GM21528 (cell line): Measurements from ENCODE around the gene SLC6A17.

Experiments
- ATAC-seq: cut with Tn5 transposase; IDR thresholded peaks from one replicate; pipeline ENCODE4 v1.9.1; 2021; ENCODE audit warnings: mild to moderate bottlenecking, moderate library complexity; ENCODE audit not compliant: unreplicated experiment, low FRiP score

SLC6A17 gene

DNA sequence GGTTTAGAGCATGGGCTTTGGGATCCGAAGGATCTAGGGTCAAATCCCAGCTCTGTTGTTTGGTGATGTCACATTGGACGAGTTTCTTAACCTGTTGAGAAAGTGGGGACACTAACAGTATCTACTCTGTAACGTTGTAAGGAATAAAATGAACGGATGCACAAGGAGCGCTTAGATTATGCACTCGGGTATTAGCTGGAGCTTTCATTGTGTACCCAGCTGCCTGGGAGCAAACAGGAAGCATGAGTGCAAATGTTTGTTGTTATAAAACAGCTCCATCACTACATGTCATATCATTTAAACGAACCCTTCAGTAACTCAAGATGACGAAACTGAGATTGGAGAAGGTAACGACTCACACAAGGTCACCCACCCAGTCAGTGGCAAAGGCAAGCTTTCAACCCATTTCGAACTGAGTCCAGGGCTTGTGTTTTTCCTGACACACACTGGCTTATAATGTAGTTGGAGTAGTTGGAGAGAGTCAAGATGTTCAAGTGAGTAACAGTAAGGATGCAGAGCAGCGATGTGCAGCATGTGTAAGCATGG is 16.2 kb upstream of the SLC6A17 start:
- ATAC-seq = no peak

DNA sequence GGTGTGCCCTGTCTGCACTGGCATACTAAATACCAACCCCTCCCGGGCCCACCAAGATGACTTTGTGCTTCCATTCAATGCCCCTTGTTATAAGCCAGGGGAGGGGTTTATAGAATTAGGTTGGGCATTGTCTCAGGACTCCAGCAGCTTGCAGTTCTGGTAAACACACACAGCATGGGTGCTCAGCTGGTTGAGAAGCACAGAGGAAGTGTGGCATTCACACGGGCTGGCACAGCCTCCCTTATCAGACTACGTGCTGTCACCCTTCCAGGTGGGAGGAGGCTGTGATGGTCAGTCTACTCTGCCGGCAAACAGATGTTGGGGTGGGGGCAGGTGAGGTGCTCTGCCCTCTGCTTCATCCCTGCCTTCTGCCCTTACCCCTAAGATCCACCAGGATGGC is 15.0 kb upstream of the SLC6A17 start:
- ATAC-seq = no peak

DNA sequence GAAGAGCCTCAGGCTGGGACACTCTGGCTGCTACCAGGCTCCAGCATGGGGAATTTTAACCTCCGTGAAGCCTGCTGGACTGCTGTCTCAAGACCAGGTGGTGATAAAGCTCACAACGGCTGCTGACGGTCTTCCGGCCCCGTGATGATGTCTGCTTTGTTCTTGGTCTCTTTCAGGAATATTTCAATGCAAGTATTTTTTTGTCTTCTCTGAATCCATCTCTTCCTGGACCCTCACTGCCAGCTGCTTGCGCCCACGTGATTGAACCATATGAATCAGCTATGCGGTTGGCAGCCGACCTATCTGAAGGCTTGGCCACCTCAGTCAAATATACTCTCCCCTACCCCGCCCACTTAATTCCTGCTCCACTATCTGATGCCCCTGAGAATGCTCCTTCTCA is 14.6 kb upstream of the SLC6A17 start:
- no peak for ATAC-seq

DNA sequence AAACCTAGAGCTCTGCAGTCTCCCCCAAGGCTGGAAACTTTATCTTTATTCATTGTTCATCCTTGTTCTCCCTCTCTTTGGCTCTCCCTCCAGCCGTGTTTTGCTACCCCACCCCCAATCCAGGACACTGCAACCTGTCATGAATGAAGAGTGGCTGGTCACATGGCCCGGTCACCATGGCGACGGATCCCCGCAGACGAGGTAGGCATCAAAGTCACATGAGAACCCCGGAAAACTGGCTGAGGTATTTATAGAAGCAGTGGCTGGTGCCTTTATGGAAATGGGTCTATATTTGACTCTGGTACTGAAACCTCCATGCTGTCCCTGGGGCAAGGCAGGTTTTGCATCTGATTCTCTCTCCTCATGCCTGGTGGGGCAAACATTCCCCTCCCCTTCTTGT is 13.4 kb upstream of the SLC6A17 start:
- ATAC-seq = no peak

DNA sequence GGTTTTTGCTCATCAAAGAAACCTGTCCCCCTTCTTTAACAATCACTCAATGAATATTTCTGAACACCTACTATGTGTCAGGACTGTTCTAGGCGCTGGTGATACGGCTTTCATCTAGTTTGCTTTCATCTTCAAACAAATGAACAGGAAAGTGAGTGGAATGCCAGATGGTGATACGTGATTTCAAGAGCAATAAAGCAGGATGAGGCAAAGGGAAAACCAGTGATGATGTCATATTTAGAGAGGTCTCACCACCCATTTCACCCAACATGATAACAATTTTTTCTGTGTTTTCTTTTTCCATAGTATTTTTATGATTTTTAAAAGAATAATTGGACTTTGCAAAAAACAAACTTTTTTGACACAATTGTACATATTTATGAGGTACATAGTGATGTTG is 11.3 kb upstream of the SLC6A17 start:
- no peak for ATAC-seq

DNA sequence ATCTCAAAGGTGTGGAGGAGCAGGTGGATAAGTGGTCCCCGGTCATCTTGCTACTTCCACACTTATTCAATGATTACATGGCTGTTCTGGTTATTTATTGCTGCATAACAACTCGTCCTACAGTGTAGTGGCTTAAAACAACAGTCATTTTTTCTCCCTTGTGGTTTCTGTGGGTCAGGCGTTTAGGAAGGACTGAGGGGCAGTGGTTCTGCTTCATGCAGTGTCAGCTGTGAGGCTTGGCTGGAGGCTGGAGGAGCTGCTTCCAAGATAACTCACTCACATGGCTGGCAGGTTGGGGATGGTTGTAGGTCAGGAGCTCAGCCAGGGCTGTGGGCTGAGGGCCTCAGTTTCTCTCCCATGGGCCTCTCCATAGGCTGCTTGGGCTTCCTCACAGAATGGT is 5.9 kb upstream of the SLC6A17 start:
- no peak for ATAC-seq

DNA sequence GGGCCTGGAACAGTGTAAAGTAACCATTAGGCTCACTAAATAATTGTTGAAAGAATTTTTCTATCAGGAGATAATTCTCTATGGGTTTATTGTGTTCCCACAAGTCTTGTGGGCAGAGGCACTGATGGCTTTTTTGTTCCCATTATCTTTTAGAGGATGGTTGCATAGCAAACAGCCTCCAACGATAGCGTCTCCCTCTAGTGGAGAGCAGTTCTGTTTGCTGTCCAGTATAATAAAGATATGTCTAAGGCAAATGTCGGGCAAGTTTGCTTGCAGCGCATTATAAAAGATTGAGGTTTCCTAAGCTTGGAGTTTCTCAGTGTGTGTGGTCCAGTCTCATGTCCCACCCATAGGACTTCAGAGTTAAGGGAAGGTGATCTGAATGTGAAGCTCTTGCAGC is 1.3 kb upstream of the SLC6A17 start:
- no peak for ATAC-seq

DNA sequence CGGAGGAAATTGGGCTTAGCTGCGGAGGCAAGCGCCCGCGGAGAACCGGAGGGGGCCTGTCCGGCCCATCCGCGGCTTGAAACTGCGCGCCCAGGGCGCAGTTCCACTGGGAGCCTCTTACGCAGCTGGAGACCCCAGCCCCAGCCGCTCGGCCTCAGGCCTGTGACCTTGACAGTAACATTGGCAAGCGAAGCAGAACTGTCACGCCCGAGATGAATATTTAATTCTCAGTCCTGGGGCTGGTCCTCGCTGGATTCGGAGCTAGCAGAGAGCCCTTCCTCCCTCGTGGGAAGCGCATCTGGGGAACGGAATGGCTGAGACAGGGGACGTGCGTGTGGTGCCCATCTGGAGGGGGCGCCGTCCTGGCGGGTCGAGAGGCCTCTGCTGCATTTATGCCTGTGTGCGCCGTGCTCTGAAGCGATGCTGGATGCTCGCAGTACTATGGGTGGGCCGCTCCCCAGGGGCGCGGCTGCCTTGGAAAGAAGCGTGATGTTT is 928 bp downstream of the SLC6A17 start:
- ATAC-seq = no peak

DNA sequence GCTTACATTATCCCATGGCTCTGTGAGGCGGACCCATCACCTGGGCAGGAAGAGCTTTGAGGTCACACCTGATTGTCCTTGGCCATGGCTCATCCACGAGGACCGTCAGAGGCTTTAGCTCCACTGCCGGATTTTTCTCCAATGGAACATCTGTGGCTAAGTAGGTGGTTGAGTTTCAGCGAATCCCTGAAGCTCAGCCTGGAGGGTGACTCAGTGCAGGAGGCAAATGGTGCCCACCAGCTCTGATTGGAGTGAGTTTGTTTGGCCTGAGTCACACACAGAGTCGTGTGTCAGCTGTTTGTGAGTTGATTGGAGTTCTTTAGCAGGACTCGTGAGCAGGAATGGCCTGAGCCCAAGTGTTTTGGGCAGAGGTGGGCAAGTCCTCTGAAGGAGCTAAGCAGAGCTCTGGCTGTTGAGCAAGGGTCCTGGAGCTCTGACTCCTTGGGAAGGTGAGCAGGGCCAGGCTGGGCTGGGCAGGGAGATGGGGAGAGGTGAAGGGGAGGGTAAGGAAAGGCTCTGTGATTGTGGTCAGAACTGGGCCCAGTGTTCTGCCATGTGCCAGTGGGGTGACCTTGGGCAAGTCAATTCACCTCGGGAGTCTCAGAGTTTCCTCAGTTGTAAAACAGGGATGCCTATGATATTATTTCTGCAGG is 2.0 kb downstream of the SLC6A17 start:
- no peak for ATAC-seq

DNA sequence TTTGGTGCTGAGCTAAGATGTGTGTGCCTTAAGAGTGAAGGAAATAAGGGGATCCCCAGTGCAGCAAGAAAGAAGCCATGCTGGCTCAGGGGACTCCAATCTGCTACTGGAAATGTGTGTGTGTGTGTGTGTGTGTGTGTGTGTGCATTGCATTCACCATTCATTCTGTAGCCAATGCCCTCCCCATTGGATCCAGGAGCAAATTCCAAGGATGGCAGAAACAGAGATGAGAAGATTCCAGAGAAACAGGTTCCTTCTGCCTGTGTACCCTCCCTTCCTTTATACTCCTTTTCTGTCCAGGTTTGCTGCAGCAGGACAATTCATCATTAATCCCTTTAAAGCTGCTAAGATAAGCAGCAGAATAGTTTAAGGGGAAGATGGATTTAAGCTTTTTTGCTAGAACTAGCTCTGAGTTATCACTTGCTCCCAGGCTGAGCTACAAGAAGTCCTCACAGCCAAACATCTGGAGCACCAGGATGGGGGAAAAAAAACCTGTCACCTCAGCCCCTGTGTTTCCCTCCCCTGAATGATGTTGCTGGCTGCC is 3.2 kb downstream of the SLC6A17 start:
- no peak for ATAC-seq

DNA sequence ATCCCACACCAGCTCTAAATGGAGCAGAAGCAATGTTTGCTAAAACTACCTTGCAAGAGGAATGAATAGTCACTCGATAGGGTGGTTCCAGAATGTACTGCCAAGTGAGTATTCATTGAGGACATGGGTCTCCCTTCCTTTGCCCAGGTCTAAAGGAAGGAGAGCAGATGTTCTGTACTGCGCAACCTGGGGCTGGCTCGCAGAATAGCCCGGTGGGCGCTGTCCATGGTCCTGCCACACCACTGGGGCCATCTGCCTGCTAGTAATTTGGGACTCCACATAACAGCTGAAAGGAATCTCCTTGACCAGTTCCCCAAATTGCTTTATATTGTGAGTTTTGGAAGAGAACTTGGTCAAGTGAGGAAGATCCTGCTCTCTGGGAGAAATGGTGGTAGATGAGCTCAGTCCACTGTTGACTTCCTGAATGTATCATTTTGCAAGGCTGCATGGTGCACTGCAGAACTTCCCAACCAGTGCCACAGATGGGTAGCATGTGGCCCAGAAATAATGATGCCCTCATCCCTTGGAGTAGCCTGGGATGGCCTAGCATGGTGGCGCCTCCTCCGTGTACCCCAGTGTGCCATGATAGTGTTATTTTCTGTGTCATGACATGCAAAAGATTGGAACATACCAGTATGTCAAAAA is 5.7 kb downstream of the SLC6A17 start:
- ATAC-seq = no peak

DNA sequence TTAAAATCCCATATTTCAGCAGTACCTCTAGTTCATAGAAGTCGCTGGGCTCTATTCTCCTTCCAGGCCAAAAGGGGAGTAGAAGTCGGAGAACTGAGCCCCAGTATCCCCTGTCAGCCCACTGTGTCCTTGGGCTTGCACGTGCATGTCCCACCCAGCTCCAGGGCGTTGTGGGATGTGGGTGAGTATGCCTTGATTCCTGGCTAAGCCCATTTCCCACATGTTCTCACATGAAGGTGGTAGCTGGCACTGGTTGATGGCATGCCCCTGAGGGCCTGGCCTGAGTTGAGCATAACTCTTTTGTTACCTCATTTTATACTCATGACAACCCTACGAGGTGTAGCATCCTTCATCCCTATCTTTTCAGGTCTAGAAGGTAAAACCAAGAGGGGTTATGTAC is 8.0 kb downstream of the SLC6A17 start:
- ATAC-seq = no peak

DNA sequence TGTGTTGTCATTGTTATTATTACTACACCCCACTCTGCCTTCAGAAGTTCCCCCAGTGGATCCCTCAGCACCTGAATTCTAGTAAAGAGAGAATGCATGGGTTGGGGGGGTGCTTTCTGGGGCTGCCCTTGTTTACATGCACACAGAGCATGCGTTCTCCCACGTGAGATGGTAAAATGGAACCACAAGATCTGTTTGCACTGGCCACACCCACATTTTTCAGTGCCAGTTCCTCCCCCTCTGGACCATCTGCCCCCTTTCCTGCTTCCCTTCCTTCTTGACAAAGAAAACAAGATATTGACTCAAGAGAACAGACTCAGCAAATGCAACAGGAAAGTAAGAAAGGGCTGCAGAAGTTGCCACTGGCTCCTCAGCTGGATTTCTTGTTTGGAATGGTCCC is 8.9 kb downstream of the SLC6A17 start:
- no peak for ATAC-seq

DNA sequence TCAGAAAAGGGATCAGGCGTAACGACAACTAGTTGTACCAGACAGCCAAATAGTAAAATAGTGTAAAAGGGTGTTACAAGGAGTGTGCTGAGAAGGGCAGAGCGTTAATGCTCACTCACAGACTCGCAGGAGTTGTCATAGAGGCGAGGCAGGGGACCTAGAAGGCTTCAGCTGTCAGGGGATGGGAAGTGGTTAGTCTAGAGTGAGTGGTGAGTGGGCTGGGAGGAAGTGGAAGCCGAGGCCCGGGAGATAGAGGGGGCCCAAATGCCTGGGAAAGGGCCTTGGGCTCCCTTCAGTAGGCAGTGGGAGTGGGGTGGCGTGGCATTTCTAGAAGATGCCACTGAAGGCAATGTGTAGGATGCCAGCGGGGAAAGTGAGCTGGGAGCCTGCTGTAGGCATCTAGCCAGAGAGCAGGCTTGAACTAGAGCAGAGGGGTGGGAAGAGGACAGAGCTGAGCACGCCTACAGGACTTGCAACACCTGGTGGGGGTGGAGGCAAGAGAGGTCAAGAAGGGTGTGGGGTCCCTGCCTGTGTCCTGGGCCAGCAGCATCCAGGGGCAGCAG is 10.3 kb downstream of the SLC6A17 start:
- ATAC-seq = no peak

DNA sequence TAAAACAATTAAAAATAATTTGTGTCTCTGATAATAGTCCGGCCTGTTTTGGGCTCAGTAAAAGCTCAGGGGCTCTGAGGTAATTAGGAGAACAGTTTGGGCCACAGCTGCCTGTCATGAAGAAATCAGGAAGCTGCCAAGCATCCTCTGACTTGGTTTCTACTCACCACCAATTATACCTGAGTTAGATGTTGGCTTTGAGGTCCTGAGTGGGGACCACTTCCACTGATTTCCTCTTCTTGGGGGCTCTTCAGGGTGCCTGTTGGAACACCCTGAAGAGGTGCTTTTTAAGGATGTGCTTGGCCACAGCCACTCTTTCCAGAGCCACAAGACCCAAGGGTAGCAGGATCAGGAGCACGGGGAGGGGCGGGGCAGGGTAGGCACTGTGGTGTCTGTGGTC is 10.9 kb downstream of the SLC6A17 start:
- no peak for ATAC-seq

DNA sequence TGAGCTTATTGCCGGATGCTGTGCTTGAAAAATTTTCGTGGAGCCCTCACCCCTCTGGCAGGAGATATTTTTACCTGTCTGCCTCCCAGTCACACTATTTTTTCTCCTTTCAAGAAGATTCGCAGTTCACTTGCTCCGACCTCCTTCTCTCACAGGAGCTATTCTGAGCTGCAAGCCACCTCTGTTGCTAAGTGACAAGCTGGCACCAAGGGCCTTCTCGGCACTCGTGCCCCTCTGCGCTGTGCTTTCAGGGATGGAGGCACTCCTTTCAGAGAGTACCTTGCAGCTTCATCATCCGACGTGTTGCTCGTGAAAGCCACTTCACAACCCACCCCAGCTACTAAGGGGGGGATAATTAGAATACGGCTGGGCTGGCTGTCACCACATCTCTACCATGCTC is 11.6 kb downstream of the SLC6A17 start:
- ATAC-seq = no peak

DNA sequence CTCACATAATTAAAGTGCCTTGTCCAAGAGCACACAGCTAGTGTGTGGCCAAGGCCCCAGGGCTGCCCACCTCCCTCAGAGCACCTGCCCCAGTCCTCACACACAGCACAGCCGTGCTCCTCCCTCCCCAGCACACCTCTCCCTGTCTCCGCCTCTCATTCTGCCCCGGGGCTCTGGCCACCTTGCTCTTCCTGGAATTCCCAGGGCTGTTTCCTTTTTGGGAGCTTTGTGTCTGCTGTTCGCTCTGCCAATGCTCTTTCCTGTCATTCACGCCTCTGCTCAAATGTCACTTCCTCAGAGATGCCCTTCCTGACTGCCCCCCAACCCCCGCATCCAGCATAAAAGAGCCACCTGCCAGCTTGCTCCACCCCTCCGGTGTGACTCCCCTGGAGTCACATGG is 13.3 kb downstream of the SLC6A17 start:
- no peak for ATAC-seq

DNA sequence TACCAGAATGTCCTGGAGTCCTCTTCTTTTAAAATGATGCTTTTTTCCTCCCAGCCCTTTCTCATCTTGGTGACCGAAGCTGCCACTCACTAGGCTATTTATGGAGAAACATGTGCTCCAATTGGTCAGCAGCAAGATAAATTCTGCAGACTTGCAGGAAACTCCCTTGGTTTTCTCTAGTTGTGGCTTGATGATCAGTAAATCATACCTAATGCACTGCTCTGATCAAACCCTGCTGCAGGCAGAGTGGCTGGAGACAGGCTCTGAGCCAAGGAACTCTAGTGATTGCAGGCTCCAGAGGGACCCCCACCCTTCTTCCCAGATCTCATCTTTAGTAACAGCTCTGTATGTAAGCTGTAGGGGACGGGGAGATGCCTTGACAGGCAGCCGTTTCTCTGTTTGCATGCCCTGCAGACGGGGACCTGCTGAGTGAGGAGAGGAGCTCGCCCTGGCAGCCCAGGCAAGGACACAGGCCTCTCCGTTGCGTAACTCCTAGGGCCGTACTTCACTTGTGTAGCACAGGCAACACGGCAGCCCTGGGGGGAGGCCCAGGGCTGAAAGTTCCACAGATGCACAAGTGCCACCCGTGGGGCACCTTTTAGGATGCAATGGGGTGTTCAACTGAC is 14.5 kb downstream of the SLC6A17 start:
- ATAC-seq = no peak

DNA sequence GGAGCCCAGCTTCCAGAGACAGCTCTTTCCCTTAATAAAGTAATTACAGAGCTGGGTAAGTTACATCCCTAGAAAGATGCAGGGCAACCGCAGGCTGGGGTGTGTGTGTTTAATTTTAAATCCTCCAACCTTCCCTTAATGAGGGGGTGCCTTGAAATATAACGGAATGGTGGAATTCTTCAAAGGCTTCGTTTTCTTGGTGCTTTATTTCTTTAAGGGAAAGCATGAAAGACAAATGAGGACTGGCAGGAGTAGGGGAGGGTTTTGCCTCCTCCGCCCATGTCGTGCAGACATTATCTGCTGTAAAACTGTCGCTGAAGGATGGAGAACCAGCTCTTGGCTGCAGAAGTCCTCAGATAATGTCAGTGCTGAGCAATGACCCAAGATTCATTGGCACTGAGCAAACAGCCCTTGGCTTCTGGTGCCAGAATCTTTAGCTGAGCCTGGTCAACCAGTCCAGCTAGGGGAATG is 15.5 kb downstream of the SLC6A17 start:
- ATAC-seq = no peak

DNA sequence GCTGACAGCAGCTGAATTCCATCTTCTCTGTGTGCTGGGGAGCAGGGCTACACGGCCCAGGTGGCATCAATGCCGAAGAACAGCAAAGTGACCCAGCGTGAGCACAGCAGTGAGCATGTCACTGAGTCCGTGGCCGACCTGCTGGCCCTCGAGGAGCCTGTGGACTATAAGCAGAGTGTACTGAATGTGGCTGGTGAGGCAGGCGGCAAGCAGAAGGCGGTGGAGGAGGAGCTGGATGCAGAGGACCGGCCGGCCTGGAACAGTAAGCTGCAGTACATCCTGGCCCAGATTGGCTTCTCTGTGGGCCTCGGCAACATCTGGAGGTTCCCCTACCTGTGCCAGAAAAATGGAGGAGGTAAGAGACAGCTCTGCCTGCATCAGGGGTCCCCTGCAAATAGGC is 16.6 kb downstream of the SLC6A17 start:
- ATAC-seq = no peak
